ENCODE measurements around the gene GLT1D1.

GLT1D1 gene

GRCh38 chr12:128966203-128966810, 113.0 kb downstream of the GLT1D1 start:
- no peak for DNase-seq (ENCODE audit: low read depth, low spot score)

GRCh38 chr12:128968668-128969067, 115.4 kb downstream of the GLT1D1 start:
- DNase-seq (ENCODE audit: low read depth, low spot score), result no peak

- no peak for DNase-seq (ENCODE audit: low read depth, low spot score)
These were observed 116.3 kb downstream of the GLT1D1 start for GRCh38 chr12:128969480-128970055.

GRCh38 chr12:128970110-128970509, 116.8 kb downstream of the GLT1D1 start:
- DNase-seq (ENCODE audit: low read depth, low spot score), result no peak

- no peak for DNase-seq (ENCODE audit: low read depth, low spot score)
These were observed 117.7 kb downstream of the GLT1D1 start for GRCh38 chr12:128970941-128971340.

- no peak for DNase-seq (ENCODE audit: low read depth, low spot score)
These were observed 118.5 kb downstream of the GLT1D1 start for GRCh38 chr12:128971802-128972201.

- no peak for DNase-seq (ENCODE audit: low read depth, low spot score)
These were observed 120.8 kb downstream of the GLT1D1 start for GRCh38 chr12:128973883-128974681.

- DNase-seq (ENCODE audit: low read depth, low spot score), result no peak
These were observed 121.6 kb downstream of the GLT1D1 start for GRCh38 chr12:128974881-128975280.

GRCh38 chr12:128976120-128976738, 123.0 kb downstream of the GLT1D1 start:
- no peak for DNase-seq (ENCODE audit: low read depth, low spot score)

GRCh38 chr12:128977441-128977840, 124.2 kb downstream of the GLT1D1 start:
- no peak for DNase-seq (ENCODE audit: low read depth, low spot score)

- no peak for DNase-seq (ENCODE audit: low read depth, low spot score)
These were observed 124.8 kb downstream of the GLT1D1 start for GRCh38 chr12:128978067-128978466.

- DNase-seq (ENCODE audit: low read depth, low spot score), result no peak
These were observed 127.3 kb downstream of the GLT1D1 start for GRCh38 chr12:128980623-128981022.

- no peak for DNase-seq (ENCODE audit: low read depth, low spot score)
These were observed 128.8 kb downstream of the GLT1D1 start for GRCh38 chr12:128981971-128982533.

- DNase-seq (ENCODE audit: low read depth, low spot score), result no peak
These were observed 129.7 kb downstream of the GLT1D1 start for GRCh38 chr12:128982933-128983332.

GRCh38 chr12:128983371-128983770, 130.1 kb downstream of the GLT1D1 start:
- DNase-seq (ENCODE audit: low read depth, low spot score), result no peak

GRCh38 chr12:128986957-128987356, 133.7 kb downstream of the GLT1D1 start:
- no peak for DNase-seq (ENCODE audit: low read depth, low spot score)

GRCh38 chr12:128989287-128989686, 136.0 kb downstream of the GLT1D1 start:
- no peak for DNase-seq (ENCODE audit: low read depth, low spot score)

- no peak for DNase-seq (ENCODE audit: low read depth, low spot score)
These were observed 138.4 kb downstream of the GLT1D1 start for GRCh38 chr12:128991716-128992115.

- no peak for DNase-seq (ENCODE audit: low read depth, low spot score)
These were observed 138.8 kb downstream of the GLT1D1 start for GRCh38 chr12:128992116-128992515.

- DNase-seq (ENCODE audit: low read depth, low spot score), result no peak
These were observed 139.3 kb downstream of the GLT1D1 start for GRCh38 chr12:128992550-128992949.

GRCh38 chr12:128994856-128995255, 141.6 kb downstream of the GLT1D1 start:
- DNase-seq (ENCODE audit: low read depth, low spot score), result no peak

GRCh38 chr12:128995619-128996018, 142.3 kb downstream of the GLT1D1 start:
- no peak for DNase-seq (ENCODE audit: low read depth, low spot score)

Measured in iPS DF 19.7 (cell line).